ENCODE data around the gene KSR2.
"Not testable (repeated sequence)": the region's sequence is repeated elsewhere in the genome, so short reads cannot be mapped to it uniquely, and the experiment has no call there.

The KSR2 gene

GRCh38 chr12:117967512-117967911 lies 1.3 kb downstream of the KSR2 start:
- DNase-seq, result no peak

- no peak for DNase-seq
Observed at GRCh38 chr12:117967043-117967442, 1.7 kb downstream of the KSR2 start.

DNA sequence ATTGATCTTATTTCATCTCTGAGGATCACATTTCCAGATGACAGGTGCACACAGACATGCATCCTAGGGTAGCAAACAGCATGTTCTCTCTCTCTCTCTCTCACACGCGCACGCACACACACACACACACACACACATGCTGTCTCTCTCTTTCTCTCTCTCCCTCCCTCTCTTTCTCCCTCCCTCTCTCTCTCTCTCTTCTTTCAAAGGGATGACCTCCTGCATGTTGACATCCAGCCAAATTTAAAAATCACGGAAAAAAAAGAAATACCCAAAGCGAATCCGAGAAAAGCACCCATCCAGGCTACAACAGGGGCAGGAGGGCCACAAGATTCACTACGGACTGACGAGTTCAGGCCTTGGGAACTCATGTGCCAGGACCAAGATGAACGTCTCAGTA lies 2.3 kb downstream of the KSR2 start:
- no peak for DNase-seq

DNA sequence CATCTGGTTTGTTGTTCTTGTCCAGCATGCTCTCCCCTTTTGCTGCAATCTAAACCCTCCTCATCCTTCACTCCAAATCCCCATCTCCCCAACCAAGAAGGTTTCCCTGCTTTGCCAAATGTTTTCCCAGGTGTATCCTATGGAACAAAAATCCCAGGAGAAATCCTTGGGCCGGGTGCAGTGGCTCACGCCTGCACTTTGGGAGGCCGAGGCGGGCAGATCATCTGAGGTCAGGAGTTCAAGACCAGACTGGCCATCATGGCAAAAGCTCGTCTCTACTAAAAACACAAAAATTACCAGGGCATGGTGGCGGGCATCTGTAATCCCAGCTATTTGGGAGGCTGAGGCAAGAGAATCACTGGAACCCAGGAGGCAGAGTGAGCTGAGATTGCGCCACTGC lies 5.0 kb downstream of the KSR2 start:
- DNase-seq, result no peak

- no peak for DNase-seq
Observed at GRCh38 chr12:117936722-117937484, 31.9 kb downstream of the KSR2 start.

GRCh38 chr12:117933545-117933944 lies 35.2 kb downstream of the KSR2 start:
- no peak for DNase-seq

DNA sequence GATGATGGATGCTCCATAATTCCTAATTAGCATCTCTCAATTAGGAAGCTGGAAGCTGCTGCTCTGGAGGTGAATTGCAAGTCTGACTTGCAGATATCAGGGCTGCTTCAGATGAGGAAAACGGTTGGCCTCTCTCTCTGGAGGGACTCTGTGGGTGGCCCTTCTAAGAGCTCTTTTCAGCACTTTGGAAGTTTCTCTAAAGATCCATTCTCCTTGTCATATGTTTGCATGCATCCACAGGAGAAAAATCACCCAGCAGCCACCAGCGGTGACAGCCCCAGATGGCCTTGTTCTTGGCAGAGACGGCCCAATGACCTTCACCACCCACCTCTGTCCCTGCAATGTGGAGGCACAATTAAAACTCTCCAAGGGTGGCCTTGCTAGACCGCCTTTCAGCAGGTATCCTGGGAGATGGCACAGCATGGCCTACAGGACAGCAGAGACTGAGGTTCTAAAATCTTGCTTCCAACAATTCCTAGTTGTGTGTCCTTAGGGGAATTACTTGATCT lies 42.3 kb downstream of the KSR2 start:
- no peak for DNase-seq

GRCh38 chr12:117921929-117922777 lies 46.6 kb downstream of the KSR2 start:
- no peak for DNase-seq

- no peak for DNase-seq
Observed at GRCh38 chr12:117919479-117919878, 49.3 kb downstream of the KSR2 start.

GRCh38 chr12:117914686-117915085 lies 54.1 kb downstream of the KSR2 start:
- no peak for DNase-seq

DNA sequence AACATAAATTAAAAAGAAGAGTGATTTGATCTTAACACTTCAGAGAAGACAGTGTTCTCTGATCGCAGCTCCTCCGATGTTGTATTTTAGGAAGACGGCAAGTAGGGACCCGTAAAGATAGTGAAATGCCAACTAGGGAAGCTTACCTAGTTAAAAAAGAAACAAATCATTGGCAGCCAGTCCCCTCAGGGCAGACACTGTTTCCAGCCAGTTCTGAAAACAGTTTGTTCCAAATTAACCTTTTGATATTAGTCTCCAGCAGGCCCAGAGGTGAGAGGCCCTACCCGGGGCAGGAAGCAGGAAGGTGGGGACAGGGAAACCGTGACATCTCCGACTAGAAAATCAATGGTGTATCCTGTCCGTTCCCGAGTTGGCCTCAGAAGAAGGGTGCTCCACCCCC lies 56.0 kb downstream of the KSR2 start:
- no peak for DNase-seq

GRCh38 chr12:117908411-117908810 lies 60.4 kb downstream of the KSR2 start:
- DNase-seq, result no peak

DNA sequence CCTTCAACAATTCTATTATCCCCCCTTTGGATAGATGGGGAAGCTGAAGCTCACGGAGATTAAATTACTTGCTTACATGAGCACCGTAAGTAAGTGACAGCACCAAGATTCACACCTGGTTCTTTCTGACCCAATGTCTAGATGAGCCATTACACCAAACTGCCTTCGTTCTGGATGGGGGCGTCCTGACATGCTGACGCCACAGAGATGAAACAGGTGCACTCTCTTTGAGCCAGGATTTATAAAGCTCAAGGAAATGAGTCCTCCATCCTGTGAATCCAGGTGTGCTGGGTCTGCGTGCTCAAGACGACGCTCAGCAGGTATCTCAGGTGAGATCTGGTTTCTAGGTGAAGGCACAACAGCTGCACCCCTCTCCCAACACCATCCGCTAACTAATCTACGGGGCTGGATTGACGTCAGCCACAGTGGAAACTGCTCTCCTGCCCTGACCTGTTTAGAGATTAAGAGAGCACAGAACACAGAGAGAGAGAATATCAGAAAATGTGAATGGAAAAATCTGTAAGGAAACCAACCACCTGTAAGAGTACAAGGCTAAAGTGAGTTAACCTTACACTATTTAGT lies 61.6 kb downstream of the KSR2 start:
- DNase-seq, result no peak

GRCh38 chr12:117904051-117904450 lies 64.7 kb downstream of the KSR2 start:
- no peak for DNase-seq

GRCh38 chr12:117903110-117903840 lies 65.5 kb downstream of the KSR2 start:
- no peak for DNase-seq

- DNase-seq, result no peak
Observed at GRCh38 chr12:117901631-117902030, 67.2 kb downstream of the KSR2 start.

DNA sequence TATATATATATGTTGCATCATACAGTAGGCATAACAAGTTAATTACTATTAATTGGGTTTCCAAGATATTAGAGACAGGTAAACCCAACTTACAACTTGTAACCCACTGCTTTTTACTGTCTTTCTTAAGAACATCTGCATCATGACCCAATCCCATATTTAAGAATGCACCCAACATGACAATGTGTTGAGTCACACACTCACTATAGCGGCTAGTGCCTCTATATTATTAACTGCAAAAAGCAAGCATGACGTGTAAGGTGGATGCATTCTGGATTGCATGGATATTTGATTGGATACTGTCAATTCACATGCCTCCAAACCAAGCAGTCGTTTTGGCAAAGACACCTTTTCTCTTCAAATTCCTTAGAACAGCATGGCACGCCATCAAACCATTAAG lies 68.2 kb downstream of the KSR2 start:
- no peak for DNase-seq

DNA sequence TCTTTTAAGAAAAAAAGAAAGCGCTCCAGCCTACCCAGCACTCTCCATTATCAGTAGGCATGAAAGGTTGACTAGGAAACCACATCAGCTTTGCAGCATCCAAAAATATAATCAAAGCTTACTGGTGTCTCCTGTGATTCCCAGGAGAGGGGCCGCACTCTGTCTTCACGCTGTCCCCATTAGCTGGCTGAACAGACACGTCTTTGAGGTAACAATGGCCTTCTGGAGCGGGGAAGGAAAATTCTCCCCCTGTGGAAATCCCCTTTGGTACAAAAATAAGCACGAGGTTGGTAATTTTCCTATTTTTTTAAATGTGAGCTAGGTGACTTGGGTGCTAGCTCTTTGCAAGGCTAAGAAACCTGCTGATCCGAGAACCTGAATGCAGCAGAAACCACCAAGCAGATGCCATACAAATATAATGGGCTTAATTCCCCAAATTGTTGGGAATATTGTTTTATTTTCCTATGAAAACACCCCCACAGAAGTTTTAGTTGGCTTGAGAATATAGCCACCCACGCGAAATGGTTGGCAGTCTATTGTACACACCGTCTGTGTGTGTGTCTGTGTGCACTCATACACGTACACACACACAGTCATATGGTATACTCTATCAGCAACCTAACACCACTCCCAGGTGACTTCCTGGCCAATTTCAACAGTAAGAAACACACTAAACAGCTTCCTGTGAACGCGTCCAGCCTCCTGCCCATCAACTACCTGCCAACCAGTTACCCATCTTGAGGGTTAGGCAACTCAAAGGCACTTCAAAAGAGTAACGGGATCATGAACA lies 71.2 kb downstream of the KSR2 start:
- DNase-seq, result no peak

GRCh38 chr12:117896009-117896408 lies 72.8 kb downstream of the KSR2 start:
- no peak for DNase-seq

- DNase-seq, result no peak
Observed at GRCh38 chr12:117892441-117892840, 76.3 kb downstream of the KSR2 start.

DNA sequence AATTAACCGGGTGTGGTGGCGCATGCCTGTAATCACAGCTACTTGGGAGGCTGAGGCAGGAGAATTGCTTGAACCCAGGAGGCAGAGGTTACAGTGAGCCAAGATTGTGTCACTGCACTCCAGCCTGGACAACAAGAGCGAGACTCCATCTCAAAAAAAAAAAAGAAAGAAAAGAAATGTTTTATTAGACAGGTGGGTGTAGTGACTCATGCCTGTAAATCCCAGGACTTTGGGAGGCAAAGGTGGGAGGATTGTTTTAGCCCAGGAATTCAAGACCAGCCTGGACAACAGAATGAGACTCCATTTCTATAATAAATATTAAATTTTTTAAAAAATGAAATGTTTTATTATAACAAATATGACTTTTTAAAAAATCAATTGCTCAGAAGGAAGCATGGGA lies 77.5 kb downstream of the KSR2 start:
- not testable (repeated sequence) for DNase-seq

DNA sequence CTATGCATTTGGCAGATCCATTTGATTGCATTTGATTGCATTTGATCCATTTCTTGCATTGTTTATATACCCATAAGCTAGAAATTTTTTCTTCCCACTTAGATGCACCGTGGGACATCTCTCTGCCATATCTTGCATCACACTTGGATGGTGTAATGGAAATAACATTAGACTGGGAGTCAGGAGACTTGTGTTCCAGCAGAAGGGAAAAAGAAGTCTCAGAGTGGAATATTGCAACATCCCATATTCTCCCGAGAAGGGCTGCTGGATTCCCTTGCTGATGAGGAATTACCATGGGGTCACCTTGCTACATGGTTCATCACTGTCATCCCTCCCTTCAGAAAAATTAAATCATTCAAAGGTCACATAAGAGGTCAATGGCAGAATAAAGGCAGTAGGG lies 78.1 kb downstream of the KSR2 start:
- no peak for DNase-seq
